T-helper 1 cell treated with Interleukin-12 subunit alpha and Interleukin-12 subunit beta and Interleukin-4 antibody, amounts not matched to agents 30 μg/mL and 1 μg/mL, for 36 hours (primary cell): ENCODE data around the gene SPATA25.

Experiments used
- H3K27ac Mint-ChIP-seq: one replicate; pipeline ENCODE4 v1.8.0; 2021; ENCODE audit warnings: mild to moderate bottlenecking, mixed read lengths
- H3K27me3 Mint-ChIP-seq: one replicate; pipeline ENCODE4 v1.8.0; 2021; ENCODE audit warnings: low read depth, mixed read lengths
- H3K36me3 Mint-ChIP-seq: one replicate; pipeline ENCODE4 v1.8.0; 2021; ENCODE audit warnings: low read depth, mixed read lengths
- H3K4me1 Mint-ChIP-seq: one replicate; pipeline ENCODE4 v1.8.0; 2021; ENCODE audit warnings: low read depth, mixed read lengths
- H3K4me3 Mint-ChIP-seq: one replicate; pipeline ENCODE4 v1.8.0; 2021; ENCODE audit warnings: mild to moderate bottlenecking, moderate library complexity, mixed read lengths
- H3K9me3 Mint-ChIP-seq: one replicate; pipeline ENCODE4 v1.8.0; 2021; ENCODE audit warnings: mixed read lengths

SPATA25 gene

GRCh38 chr20:45873409-45874103 lies 13.9 kb downstream of the SPATA25 start:
- H3K4me3 Mint-ChIP-seq = no peak overlapping the region
- H3K27ac Mint-ChIP-seq = no peak overlapping the region
- H3K27me3 Mint-ChIP-seq = no peaks in the 10 kb centered on the region
- no peaks in the 10 kb centered on the region for H3K9me3 Mint-ChIP-seq
- peaks cover 8% of the 10 kb centered on the region for H3K36me3 Mint-ChIP-seq
- H3K4me1 Mint-ChIP-seq = no peaks in the 10 kb centered on the region

- H3K27ac Mint-ChIP-seq = no peak overlapping the region
- H3K36me3 Mint-ChIP-seq = peaks cover 8% of the 10 kb centered on the region
- peaks cover 1% of the 10 kb centered on the region for H3K4me1 Mint-ChIP-seq
- no peaks in the 10 kb centered on the region for H3K27me3 Mint-ChIP-seq
- H3K9me3 Mint-ChIP-seq = no peaks in the 10 kb centered on the region
- H3K4me3 Mint-ChIP-seq = no peak overlapping the region
Observed at GRCh38 chr20:45872626-45873025, 14.8 kb downstream of the SPATA25 start.

- Mint-ChIP-seq H3K4me1 (peaks cover 5% of the 10 kb centered on the region), H3K27me3 (no peaks in the 10 kb centered on the region), H3K9me3 (no peaks in the 10 kb centered on the region), H3K4me3 (no peak overlapping the region), H3K27ac (no peak overlapping the region), H3K36me3 (peaks cover 7% of the 10 kb centered on the region)
Observed at GRCh38 chr20:45867819-45868176, 19.6 kb downstream of the SPATA25 start.

- H3K27ac Mint-ChIP-seq = no peak overlapping the region
- H3K9me3 Mint-ChIP-seq = no peaks in the 10 kb centered on the region
- no peak overlapping the region for H3K4me3 Mint-ChIP-seq
- peaks cover 5% of the 10 kb centered on the region for H3K36me3 Mint-ChIP-seq
- H3K27me3 Mint-ChIP-seq = no peaks in the 10 kb centered on the region
- H3K4me1 Mint-ChIP-seq = peaks cover 5% of the 10 kb centered on the region
Observed at GRCh38 chr20:45867136-45867818, 20.1 kb downstream of the SPATA25 start.

GRCh38 chr20:45866454-45866853 lies 21.0 kb downstream of the SPATA25 start:
- Mint-ChIP-seq H3K27me3 (no peaks in the 10 kb centered on the region), H3K36me3 (peaks cover 3% of the 10 kb centered on the region), H3K9me3 (no peaks in the 10 kb centered on the region), H3K4me1 (peaks cover 5% of the 10 kb centered on the region), H3K4me3 (no peak overlapping the region), H3K27ac (no peak overlapping the region)

GRCh38 chr20:45863543-45864470 lies 23.6 kb downstream of the SPATA25 start:
- peaks cover 12% of the 10 kb centered on the region for H3K4me1 Mint-ChIP-seq
- no peak overlapping the region for H3K4me3 Mint-ChIP-seq
- no peaks in the 10 kb centered on the region for H3K9me3 Mint-ChIP-seq
- H3K36me3 Mint-ChIP-seq = peaks cover 6% of the 10 kb centered on the region
- H3K27me3 Mint-ChIP-seq = no peaks in the 10 kb centered on the region
- H3K27ac Mint-ChIP-seq = no peak overlapping the region

GRCh38 chr20:45861221-45862075 lies 26.0 kb downstream of the SPATA25 start:
- H3K27me3 Mint-ChIP-seq = no peaks in the 10 kb centered on the region
- H3K4me1 Mint-ChIP-seq = peaks cover 23% of the 10 kb centered on the region
- H3K4me3 Mint-ChIP-seq = no peak overlapping the region
- no peak overlapping the region for H3K27ac Mint-ChIP-seq
- peaks cover 10% of the 10 kb centered on the region for H3K36me3 Mint-ChIP-seq
- no peaks in the 10 kb centered on the region for H3K9me3 Mint-ChIP-seq

- Mint-ChIP-seq H3K4me1 (peaks cover 28% of the 10 kb centered on the region), H3K9me3 (no peaks in the 10 kb centered on the region), H3K4me3 (no peak overlapping the region), H3K36me3 (peaks cover 10% of the 10 kb centered on the region), H3K27me3 (no peaks in the 10 kb centered on the region), H3K27ac (no peak overlapping the region)
Observed at GRCh38 chr20:45860560-45861220, 26.7 kb downstream of the SPATA25 start.

GRCh38 chr20:45859916-45860315 lies 27.5 kb downstream of the SPATA25 start:
- Mint-ChIP-seq H3K9me3 (no peaks in the 10 kb centered on the region), H3K36me3 (peaks cover 10% of the 10 kb centered on the region), H3K4me3 (no peak overlapping the region), H3K27me3 (no peaks in the 10 kb centered on the region), H3K27ac (no peak overlapping the region), H3K4me1 (peaks cover 32% of the 10 kb centered on the region)

- no peaks in the 10 kb centered on the region for H3K27me3 Mint-ChIP-seq
- H3K4me3 Mint-ChIP-seq = peak overlapping the region; percentile 97
- peaks cover 7% of the 10 kb centered on the region for H3K36me3 Mint-ChIP-seq
- no peaks in the 10 kb centered on the region for H3K9me3 Mint-ChIP-seq
- peaks cover 34% of the 10 kb centered on the region for H3K4me1 Mint-ChIP-seq
- H3K27ac Mint-ChIP-seq = peak overlapping the region; percentile 99
Observed at GRCh38 chr20:45857882-45858216, 29.6 kb downstream of the SPATA25 start.

GRCh38 chr20:45857114-45857881 lies 30.1 kb downstream of the SPATA25 start, which contains the start of the genes ACOT8 and ZSWIM3:
Gene ACOT8 (minus strand): TSS chr20:45857392. CDS start chr20:45857315, 77 bp downstream.
Gene ZSWIM3 (plus strand): TSS chr20:45857614. CDS start chr20:45857826, 212 bp downstream.
- peak within 1 kb of the TSS; percentile 97 for H3K4me3 Mint-ChIP-seq
- no peaks in the 10 kb centered on the region for H3K9me3 Mint-ChIP-seq
- H3K4me1 Mint-ChIP-seq = peaks cover 34% of the 10 kb centered on the region
- H3K36me3 Mint-ChIP-seq = peaks cover 9% of the 10 kb centered on the region
- H3K27me3 Mint-ChIP-seq = no peaks in the 10 kb centered on the region
- peak within 1 kb of the TSS; percentile 99 for H3K27ac Mint-ChIP-seq

- H3K4me3 Mint-ChIP-seq = no peak overlapping the region
- no peaks in the 10 kb centered on the region for H3K9me3 Mint-ChIP-seq
- no peak overlapping the region for H3K27ac Mint-ChIP-seq
- no peaks in the 10 kb centered on the region for H3K27me3 Mint-ChIP-seq
- peaks cover 17% of the 10 kb centered on the region for H3K36me3 Mint-ChIP-seq
- H3K4me1 Mint-ChIP-seq = peaks cover 24% of the 10 kb centered on the region
Observed at GRCh38 chr20:45853484-45853883, 33.9 kb downstream of the SPATA25 start.

GRCh38 chr20:45852326-45852725 lies 35.1 kb downstream of the SPATA25 start:
- Mint-ChIP-seq H3K36me3 (peaks cover 17% of the 10 kb centered on the region), H3K4me3 (no peak overlapping the region), H3K27ac (no peak overlapping the region), H3K9me3 (no peaks in the 10 kb centered on the region), H3K4me1 (peaks cover 16% of the 10 kb centered on the region), H3K27me3 (no peaks in the 10 kb centered on the region)
